Measurements from ENCODE around the gene ATP2B2. TPM values are rescaled to one million over a fixed set of nuclear protein-coding genes. Genes with fewer than 3 reads are reported as not detected.

The ATP2B2 gene
- 0.04 and 0.08 TPM in 2 replicates for polyA plus RNA-seq (2011; rRNA removed)
- 0.01 TPM in 1 of 2 replicates, not detected in the other for polyA plus RNA-seq (2012; cell fraction: cytosol; rRNA removed)
- polyA plus RNA-seq (2012; cell fraction: nucleus; rRNA removed) = 0.02 TPM in 1 of 2 replicates, not detected in the other
- 0.03 to 0.05 TPM (median 0.03 TPM) in 3 replicates for polyA plus RNA-seq (2017; fragmentation: RNase III; extraction: RNeasy Plus Mini Kit Qiagen cat#74134 plus additional on column Dnase treatment)
- not detected in 2 replicates for polyA minus RNA-seq (2011; rRNA and poly(A)+ RNA removed)

DNA sequence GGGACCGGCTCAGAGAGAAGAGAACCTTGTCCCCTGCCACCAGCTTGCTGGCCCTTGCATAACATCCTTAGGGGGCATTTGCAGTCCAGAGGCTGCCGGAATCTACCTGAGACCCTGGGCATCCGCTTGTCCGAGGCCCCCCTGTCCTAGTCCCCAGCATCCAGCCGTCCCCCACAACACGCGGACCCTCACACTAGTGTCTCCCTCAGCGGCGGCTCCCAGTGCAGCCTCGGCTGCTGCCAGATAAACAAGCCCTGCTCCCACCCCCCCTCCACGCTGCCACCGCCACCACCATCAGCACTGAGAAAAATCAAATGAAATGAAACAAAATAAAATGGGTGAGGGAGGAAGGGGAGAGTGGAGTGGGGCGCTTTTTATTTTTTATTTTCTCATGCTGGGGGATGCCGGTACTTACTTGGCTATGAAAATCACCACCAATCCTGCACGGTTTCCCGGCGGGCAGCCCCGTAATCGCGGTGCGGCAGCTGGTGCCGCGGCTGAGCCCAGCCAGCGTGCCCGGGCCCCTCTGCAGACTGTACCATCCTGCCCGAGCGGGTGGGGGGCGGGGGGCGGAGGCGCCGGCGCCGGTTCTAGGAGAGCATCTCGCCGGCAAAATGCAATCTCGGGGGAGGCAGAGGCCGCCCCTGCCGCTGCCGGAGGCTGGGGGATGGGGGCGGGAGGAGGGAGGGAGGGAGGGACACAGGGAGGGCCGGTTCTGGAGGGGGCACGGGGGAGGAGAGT lies at the start of gene ATP2B2:
ATP2B2 (minus strand) TSS at position 537 of the 741 bp plus-strand sequence. CDS start 56,043 bp downstream, outside the sequence.
- FAIRE-seq (no peak), DNase-seq (ENCODE audit: low read depth in 1 of 2, low spot score in 1 of 2) (peak in 1 of 2 experiments; percentile 22), ATAC-seq (peak; percentile 22 to 48; a peak in 4 of 6 replicates)
- Histone ChIP-seq H3K4me2 (peak within 1 kb of the TSS; percentile 83), H3K4me1 (0 out of 3 replicates have a peak, but pooled peaks cover 13% of the 10 kb centered on the region), H3K4me3 (peak within 1 kb of the TSS; percentile 35), H3K9me3 (no peaks in the 10 kb centered on the region), H3K27ac (peak within 1 kb of the TSS in 1 of 2 experiments; percentile 72; a peak in 4 of 6 replicates)
- ChIA-PET POLR2A (no interaction called here), CTCF (no interaction called here)
- TF ChIP-seq SMC3 (IDR thresholded peaks at IDR 0.05) (no peak), MAFK (IDR thresholded peaks at IDR 0.05; ENCODE audit: partially characterized antibody) (no peak), POLR2A (IDR thresholded peaks at IDR 0.05; ENCODE audit: low read length) (no peak), MYC (IDR thresholded peaks at IDR 0.05; ENCODE audit: borderline replicate concordance, low read length) (no peak), CBX2 (IDR thresholded peaks at IDR 0.05; ENCODE audit: borderline replicate concordance, low read depth) (no peak), REST (IDR thresholded peaks at IDR 0.05) (no peak), FOSB (CRISPR knock-in tag; IDR thresholded peaks at IDR 0.05) (no peak), ZC3H11A (IDR thresholded peaks at IDR 0.05) (no peak), ZSCAN20 (CRISPR knock-in tag; IDR thresholded peaks at IDR 0.05) (no peak)
- WGBS (ENCODE audit: missing lambda C conversion rate) = 18% methylated on average over 24 of the region's 42 CpGs

- 70% methylated on average over 1 of the region's 1 CpG for WGBS (ENCODE audit: missing lambda C conversion rate)
- ChIA-PET CTCF (no interaction called here), POLR2A (no interaction called here)
- Histone ChIP-seq H3K27ac (no peak overlapping the region), H3K4me2 (no peak overlapping the region), H3K4me1 (0 out of 3 replicates have a peak, but pooled peaks cover 6% of the 10 kb centered on the region), H3K4me3 (no peak overlapping the region), H3K9me3 (no peaks in the 10 kb centered on the region)
- TF ChIP-seq ZFP36 (IDR thresholded peaks at IDR 0.05; ENCODE audit: borderline replicate concordance, partially characterized antibody) (no peak), FOSL2 (IDR thresholded peaks at IDR 0.05) (no peak), FOSL2 (CRISPR knock-in tag; IDR thresholded peaks at IDR 0.05) (no peak)
- ATAC-seq (no peak), DNase-seq (ENCODE audit: low read depth in 1 of 2, low spot score in 1 of 2) (no peak), FAIRE-seq (no peak)
Measured at GRCh38 chr3:10554746-10555145, 49.4 kb upstream of the ATP2B2 start.

GRCh38 chr3:10554236-10554611 lies 48.8 kb upstream of the ATP2B2 start:
- H3K4me2 ChIP-seq = no peak overlapping the region
- TF ChIP-seq RARB (CRISPR knock-in tag; IDR thresholded peaks at IDR 0.05) (no peak), SMC3 (IDR thresholded peaks at IDR 0.05) (no peak), KDM5A (IDR thresholded peaks at IDR 0.05) (no peak), ATOH8 (CRISPR knock-in tag; IDR thresholded peaks at IDR 0.05; ENCODE audit: low read depth) (no peak), HDAC2 (IDR thresholded peaks at IDR 0.05) (no peak), POLR2A (IDR thresholded peaks at IDR 0.05; ENCODE audit: low read length) (no peak)
- 61% methylated on average over 3 of the region's 3 CpGs for WGBS (ENCODE audit: missing lambda C conversion rate)
- H3K27ac ChIP-seq = no peak overlapping the region
- POLR2A ChIA-PET = no interaction called here
- ATAC-seq (no peak), DNase-seq (ENCODE audit: low read depth in 1 of 2, low spot score in 1 of 2) (no peak), FAIRE-seq (no peak)
- 0 out of 3 replicates have a peak, but pooled peaks cover 6% of the 10 kb centered on the region for H3K4me1 ChIP-seq
- no peak overlapping the region for H3K4me3 ChIP-seq
- H3K9me3 ChIP-seq = no peaks in the 10 kb centered on the region
- CTCF ChIA-PET = no interaction called here
